CD4-positive, alpha-beta T cell treated with Interleukin-1 beta for 1 hour (primary cell): ENCODE measurements around the gene MOV10L1.

ENCODE experiments used
- DNase-seq, 2 donors: peaks; one replicate each; pipeline ENCODE4 v3.0.0-alpha.2; 2020 to 2022

The MOV10L1 gene

GRCh38 chr22:50059881-50060262 is 29.9 kb upstream of the MOV10L1 start:
- no peak for DNase-seq

- no peak for DNase-seq
These were observed 29.2 kb upstream of the MOV10L1 start for GRCh38 chr22:50060441-50061140.

GRCh38 chr22:50061141-50061823 is 28.5 kb upstream of the MOV10L1 start:
- no peak for DNase-seq

- no peak for DNase-seq
These were observed 27.9 kb upstream of the MOV10L1 start for GRCh38 chr22:50061824-50062355.

- no peak for DNase-seq
These were observed 27.2 kb upstream of the MOV10L1 start for GRCh38 chr22:50062509-50063135.

GRCh38 chr22:50063589-50064393 is 26.0 kb upstream of the MOV10L1 start:
- DNase-seq: no peak

GRCh38 chr22:50064453-50064852 is 25.4 kb upstream of the MOV10L1 start:
- no peak for DNase-seq

- no peak for DNase-seq
These were observed 22.6 kb upstream of the MOV10L1 start for GRCh38 chr22:50067244-50067643.

GRCh38 chr22:50068096-50068495 is 21.7 kb upstream of the MOV10L1 start:
- DNase-seq: no peak

GRCh38 chr22:50070366-50070765 is 19.4 kb upstream of the MOV10L1 start:
- DNase-seq: no peak

GRCh38 chr22:50071432-50072166 is 18.2 kb upstream of the MOV10L1 start:
- no peak for DNase-seq

GRCh38 chr22:50072167-50072555 is 17.6 kb upstream of the MOV10L1 start:
- DNase-seq: no peak

- DNase-seq: no peak
These were observed 16.9 kb upstream of the MOV10L1 start for GRCh38 chr22:50072714-50073538.

GRCh38 chr22:50074056-50074455 is 15.8 kb upstream of the MOV10L1 start:
- DNase-seq: no peak

GRCh38 chr22:50074551-50075530 is 15.0 kb upstream of the MOV10L1 start:
- DNase-seq: no peak

- no peak for DNase-seq
These were observed 12.9 kb upstream of the MOV10L1 start for GRCh38 chr22:50076646-50077535.

- no peak for DNase-seq
These were observed 11.6 kb upstream of the MOV10L1 start for GRCh38 chr22:50078246-50078645.

- no peak for DNase-seq
These were observed 11.0 kb upstream of the MOV10L1 start for GRCh38 chr22:50078761-50079160.

GRCh38 chr22:50080077-50080465 is 9.7 kb upstream of the MOV10L1 start:
- DNase-seq: no peak
